RPMI7951 (cell line): ENCODE data around the gene AMBN. TPM values are rescaled to one million over a fixed set of nuclear protein-coding genes. Genes with fewer than 3 reads are reported as not detected.
"Not testable (repeated sequence)": the region's sequence is repeated elsewhere in the genome, so short reads cannot be mapped to it uniquely, and the experiment has no call there.

Source experiments
- DNase-seq: peaks from one replicate; pipeline ENCODE4 v3.0.0-alpha.2; 2012; ENCODE audit warnings: low read depth
- total RNA-seq: library from RNA; depleted of rRNA; stranded (reverse); fragments of >200 nt; shearing (Covaris generic); gene quantifications from 2 replicates; pipeline ENCODE4 v1.2.3, GENCODE V29; 2014

Gene AMBN
- total RNA-seq, 1 experiment from 2014 or later = not detected

- DNase-seq = no peak
Observed at GRCh38 chr4:70607334-70607853, 15.3 kb downstream of the AMBN start.

GRCh38 chr4:70608324-70608723, 16.3 kb downstream of the AMBN start:
- DNase-seq = no peak

- DNase-seq = peak; percentile 3
Observed at GRCh38 chr4:70613306-70614183, 21.5 kb downstream of the AMBN start.

- DNase-seq = no peak
Observed at GRCh38 chr4:70614184-70614555, 22.1 kb downstream of the AMBN start.

GRCh38 chr4:70619288-70619687, 27.2 kb downstream of the AMBN start:
- DNase-seq = no peak

GRCh38 chr4:70619778-70620177, 27.7 kb downstream of the AMBN start:
- DNase-seq = no peak

GRCh38 chr4:70623323-70623722, 31.3 kb downstream of the AMBN start:
- DNase-seq = no peak

GRCh38 chr4:70624226-70624793, 32.3 kb downstream of the AMBN start:
- no peak for DNase-seq

GRCh38 chr4:70627620-70628019, 35.6 kb downstream of the AMBN start:
- DNase-seq = no peak

GRCh38 chr4:70628444-70628843, 36.4 kb downstream of the AMBN start, which contains the start of gene ENAM:
ENAM (plus strand) TSS chr4:70628744; CDS start chr4:70629501, 757 bp downstream.
- no peak for DNase-seq

GRCh38 chr4:70629469-70630090, 37.5 kb downstream of the AMBN start:
- DNase-seq = no peak

GRCh38 chr4:70630162-70630561, 38.1 kb downstream of the AMBN start:
- DNase-seq = no peak

- peak; percentile 30 for DNase-seq
Observed at GRCh38 chr4:70632028-70632427, 40.0 kb downstream of the AMBN start.

GRCh38 chr4:70634482-70634881, 42.4 kb downstream of the AMBN start:
- no peak for DNase-seq

GRCh38 chr4:70637239-70637913, 45.3 kb downstream of the AMBN start:
- DNase-seq = no peak

- no peak for DNase-seq
Observed at GRCh38 chr4:70640192-70640591, 48.1 kb downstream of the AMBN start.

- DNase-seq = not testable (repeated sequence)
Observed at GRCh38 chr4:70650741-70651140, 58.7 kb downstream of the AMBN start.

- DNase-seq = peak; percentile 28
Observed at GRCh38 chr4:70651864-70652506, 59.9 kb downstream of the AMBN start.

GRCh38 chr4:70654605-70655011, 62.6 kb downstream of the AMBN start:
- DNase-seq = no peak
